DOHH2 (cell line): Measurements from ENCODE around the gene FARS2.

ENCODE experiments used
- CTCF ChIP-seq: fragments of 200-600 bp; sonication (generic); IDR thresholded peaks from one replicate; pipeline ENCODE4 v1.5.1; 2014; ENCODE audit warnings: antibody characterized with exemption, mild to moderate bottlenecking, low read depth, low read length; ENCODE audit not compliant: poor library complexity, severe bottlenecking
- EZH2phosphoT487 ChIP-seq: fragments of 200-600 bp; sonication (generic); IDR thresholded peaks from 2 replicates; pipeline ENCODE4 v1.6.1; 2017; ENCODE audit warnings: borderline replicate concordance, mild to moderate bottlenecking, antibody characterized with exemption, low read length, moderate library complexity, mixed read lengths

- TF ChIP-seq CTCF: no peak
- no peak for TF ChIP-seq EZH2phosphoT487
These were observed 23.5 kb upstream of the FARS2 start for GRCh38 chr6:5237805-5238204.
